NCI-H2227 treated with DMSO at 0.1 percent for 48 hours (cell line): ENCODE data around the gene PRKAR1B.

Experiments
- DNase-seq: peaks from one replicate; lab custom pipeline; 2025; lab: John Stamatoyannopoulos, UW

PRKAR1B gene

GRCh38 chr7:521221-522070, 205.6 kb downstream of the PRKAR1B start:
- DNase-seq, result no peak

- no peak for DNase-seq
Measured at GRCh38 chr7:520503-521161, 206.4 kb downstream of the PRKAR1B start.

- DNase-seq, result peak; percentile 21
Measured at GRCh38 chr7:519484-520390, 207.3 kb downstream of the PRKAR1B start, which contains the start of gene PDGFA. Gene PDGFA, minus strand, starts transcription at chr7:519846. Its CDS starts 845 bp downstream, at chr7:519001.

GRCh38 chr7:518630-519483, 208.2 kb downstream of the PRKAR1B start:
- no peak for DNase-seq

GRCh38 chr7:517774-518629, 209.1 kb downstream of the PRKAR1B start:
- no peak for DNase-seq

GRCh38 chr7:516606-517456, 210.2 kb downstream of the PRKAR1B start:
- DNase-seq, result no peak

GRCh38 chr7:516216-516605, 210.9 kb downstream of the PRKAR1B start:
- no peak for DNase-seq

- DNase-seq, result no peak
Measured at GRCh38 chr7:515628-516027, 211.5 kb downstream of the PRKAR1B start.

- DNase-seq, result no peak
Measured at GRCh38 chr7:514651-515598, 212.2 kb downstream of the PRKAR1B start.

GRCh38 chr7:514242-514641, 212.8 kb downstream of the PRKAR1B start:
- no peak for DNase-seq

- DNase-seq, result no peak
Measured at GRCh38 chr7:513521-514166, 213.4 kb downstream of the PRKAR1B start.

GRCh38 chr7:512541-513311, 214.4 kb downstream of the PRKAR1B start:
- DNase-seq, result no peak

GRCh38 chr7:512146-512510, 215.0 kb downstream of the PRKAR1B start:
- DNase-seq, result no peak

- DNase-seq, result no peak
Measured at GRCh38 chr7:511476-512145, 215.5 kb downstream of the PRKAR1B start.

GRCh38 chr7:510782-511281, 216.2 kb downstream of the PRKAR1B start:
- DNase-seq, result no peak

GRCh38 chr7:510131-510481, 217.0 kb downstream of the PRKAR1B start:
- DNase-seq, result no peak
